Fibroblast of lung (primary cell): Measurements from ENCODE around the gene KLHL3. TPM values are rescaled to one million over a fixed set of nuclear protein-coding genes. Genes with fewer than 3 reads are reported as not detected.

ENCODE experiments used
- DNase-seq, 2 donors: peaks; one replicate each; pipeline versions ENCODE4 v3.0.0 to v3.0.0-alpha.2; 2010; ENCODE audit warnings: low read depth in 2 of 2
- H2AFZ ChIP-seq: 2 replicates; pipeline ENCODE4 v1.5.1; 2012; ENCODE audit warnings: low read length, control low read depth, inconsistent platforms
- H3K27ac ChIP-seq: 2 replicates; pipeline ENCODE4 v1.5.1; 2011; ENCODE audit warnings: low read length, control low read depth; ENCODE audit not compliant: insufficient read depth
- H3K27me3 ChIP-seq: 2 replicates; pipeline ENCODE4 v1.5.1; 2011; ENCODE audit warnings: mild to moderate bottlenecking, low read length; ENCODE audit not compliant: control insufficient read depth, insufficient read depth
- H3K36me3 ChIP-seq: 2 replicates; pipeline ENCODE4 v1.5.1; 2011; ENCODE audit warnings: low read length; ENCODE audit not compliant: control insufficient read depth, insufficient read depth
- H3K4me1 ChIP-seq: 2 replicates; pipeline ENCODE4 v1.5.1; 2011; ENCODE audit warnings: low read length; ENCODE audit not compliant: control insufficient read depth, insufficient read depth; ENCODE audit errors: extremely low read depth
- H3K4me2 ChIP-seq: 2 replicates; pipeline ENCODE4 v1.5.1; 2011; ENCODE audit warnings: low read length, control low read depth; ENCODE audit not compliant: insufficient read depth; ENCODE audit errors: extremely low read depth
- H3K4me3 ChIP-seq, 4 experiments: fragments of 200-600 bp in 1 of 4; sonication (generic) in 1 of 4; replicated peaks in 1 of 4; 2 replicates each; pipeline ENCODE4 v1.5.1; 2011 to 2016; ENCODE audit warnings: low read length in 4 of 4, low read depth in 3 of 4, mild to moderate bottlenecking in 3 of 4, control low read depth in 2 of 4, inconsistent platforms in 1 of 4, mixed read lengths in 1 of 4; ENCODE audit not compliant: insufficient read depth in 1 of 4; ENCODE audit errors: control extremely low read depth in 1 of 4
- H3K79me2 ChIP-seq: 2 replicates; pipeline ENCODE4 v1.5.1; 2012; ENCODE audit warnings: mild to moderate bottlenecking, low read length, inconsistent platforms; ENCODE audit not compliant: control insufficient read depth, insufficient read depth
- H3K9ac ChIP-seq: 2 replicates; pipeline ENCODE4 v1.5.1; 2011; ENCODE audit warnings: mild to moderate bottlenecking, low read length, control low read depth; ENCODE audit not compliant: insufficient read depth
- H3K9me3 ChIP-seq: 2 replicates; pipeline ENCODE4 v1.5.1; 2012; ENCODE audit warnings: low read depth, low read length; ENCODE audit not compliant: control insufficient read depth, insufficient read depth
- H4K20me1 ChIP-seq: 2 replicates; pipeline ENCODE4 v1.5.1; 2011; ENCODE audit warnings: low read length; ENCODE audit not compliant: control insufficient read depth, insufficient read depth; ENCODE audit errors: extremely low read depth
- EZH2 ChIP-seq: IDR thresholded peaks from 2 replicates; pipeline ENCODE4 v1.5.1; 2012; ENCODE audit warnings: low read length, control low read depth, mild to moderate bottlenecking; ENCODE audit errors: missing control alignments
- polyA plus RNA-seq, 2 donors: library from polyadenylated mRNA; depleted of rRNA in 1 of 2; stranded (reverse) in 1 of 2; unstranded in 1 of 2; fragments of >200 nt; gene quantifications; 2 replicates each; pipeline ENCODE4 v1.2.1, GENCODE V29; 2011 to 2012; ENCODE audit warnings: missing spikeins in 1 of 2
- total RNA-seq: library from RNA; depleted of rRNA; stranded (reverse); fragments of >200 nt; gene quantifications from 2 replicates; pipeline ENCODE4 v1.2.1, GENCODE V29; 2014
- TF ChIP-seq, protein P1 (sequence below), 2 donors: IDR thresholded peaks in 1 of 2; conservative IDR thresholded peaks in 1 of 2; 1 replicate in 1 of 2; 2 replicates in 1 of 2; pipeline ENCODE4 v1.5.1; 2011 to 2012; ENCODE audit warnings: low read length in 2 of 2, control low read depth in 1 of 2, inconsistent platforms in 1 of 2, low read depth in 1 of 2, mild to moderate bottlenecking in 1 of 2

The KLHL3 gene
- total and polyA plus RNA-seq, 2 donors (not counting 1 experiment from before 2014, with no cell fraction given) = 0.60 to 2.3 TPM

DNA sequence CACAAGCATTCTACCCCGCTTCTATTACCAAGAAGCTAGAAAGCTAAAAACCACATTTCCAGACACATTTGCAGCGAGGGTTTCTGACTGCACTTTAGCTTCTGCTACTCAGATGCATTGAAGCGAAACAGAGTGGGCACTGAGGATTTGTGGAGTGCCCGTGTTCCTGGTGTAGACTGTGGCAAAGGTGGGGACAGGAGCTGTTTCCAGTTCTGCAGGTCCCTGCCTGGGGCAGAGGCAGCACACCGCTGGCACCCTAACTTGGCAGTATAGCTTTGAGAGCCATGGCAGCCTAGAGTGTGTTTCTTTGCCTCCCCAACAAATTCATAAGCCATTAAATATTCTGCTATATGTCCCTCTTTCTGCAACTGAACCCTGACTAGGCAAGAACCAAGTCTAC is 128.1 kb downstream of the KLHL3 start:
- no peak overlapping the region for H3K9ac ChIP-seq
- H4K20me1 ChIP-seq = no peaks in the 10 kb centered on the region
- no peak overlapping the region for H3K4me3 ChIP-seq
- no peaks in the 10 kb centered on the region for H3K4me1 ChIP-seq
- H3K4me2 ChIP-seq = no peak overlapping the region
- no peaks in the 10 kb centered on the region for H3K36me3 ChIP-seq
- no peak overlapping the region for H2AFZ ChIP-seq
- TF ChIP-seq, protein P1, sequence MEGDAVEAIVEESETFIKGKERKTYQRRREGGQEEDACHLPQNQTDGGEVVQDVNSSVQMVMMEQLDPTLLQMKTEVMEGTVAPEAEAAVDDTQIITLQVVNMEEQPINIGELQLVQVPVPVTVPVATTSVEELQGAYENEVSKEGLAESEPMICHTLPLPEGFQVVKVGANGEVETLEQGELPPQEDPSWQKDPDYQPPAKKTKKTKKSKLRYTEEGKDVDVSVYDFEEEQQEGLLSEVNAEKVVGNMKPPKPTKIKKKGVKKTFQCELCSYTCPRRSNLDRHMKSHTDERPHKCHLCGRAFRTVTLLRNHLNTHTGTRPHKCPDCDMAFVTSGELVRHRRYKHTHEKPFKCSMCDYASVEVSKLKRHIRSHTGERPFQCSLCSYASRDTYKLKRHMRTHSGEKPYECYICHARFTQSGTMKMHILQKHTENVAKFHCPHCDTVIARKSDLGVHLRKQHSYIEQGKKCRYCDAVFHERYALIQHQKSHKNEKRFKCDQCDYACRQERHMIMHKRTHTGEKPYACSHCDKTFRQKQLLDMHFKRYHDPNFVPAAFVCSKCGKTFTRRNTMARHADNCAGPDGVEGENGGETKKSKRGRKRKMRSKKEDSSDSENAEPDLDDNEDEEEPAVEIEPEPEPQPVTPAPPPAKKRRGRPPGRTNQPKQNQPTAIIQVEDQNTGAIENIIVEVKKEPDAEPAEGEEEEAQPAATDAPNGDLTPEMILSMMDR (conservative IDR thresholded peaks at IDR 0.05 in 1 of 2, IDR thresholded peaks at IDR 0.05 in 1 of 2; ENCODE audit: low read depth in 1 of 2, low read length in 2 of 2) = no peak
- TF ChIP-seq EZH2 = no peak
- H3K27ac ChIP-seq = no peak overlapping the region
- DNase-seq = no peak
- no peaks in the 10 kb centered on the region for H3K9me3 ChIP-seq
- peaks cover 11% of the 10 kb centered on the region for H3K27me3 ChIP-seq
- H3K79me2 ChIP-seq = no peaks in the 10 kb centered on the region

DNA sequence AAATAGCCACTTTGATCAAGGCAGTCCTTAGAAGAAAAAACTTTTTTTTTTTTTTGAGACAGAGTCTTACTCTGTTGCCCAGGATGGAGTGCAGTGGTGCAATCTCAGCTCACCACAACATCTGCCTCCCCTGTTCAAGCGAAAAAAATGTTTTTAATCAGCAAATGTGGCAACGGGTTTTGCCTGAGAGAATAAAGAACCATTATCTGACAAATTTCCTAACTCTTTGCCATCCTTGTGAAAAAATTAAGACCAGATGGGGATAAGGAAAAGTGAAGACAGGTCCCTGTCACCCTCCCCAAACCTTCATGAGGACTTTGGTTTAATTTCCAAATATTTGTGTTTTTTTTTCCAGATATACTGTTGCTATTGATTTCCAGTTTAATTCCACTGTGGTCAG is 129.5 kb downstream of the KLHL3 start:
- no peak for TF ChIP-seq EZH2
- TF ChIP-seq, protein P1 (conservative IDR thresholded peaks at IDR 0.05 in 1 of 2, IDR thresholded peaks at IDR 0.05 in 1 of 2; ENCODE audit: low read depth in 1 of 2, low read length in 2 of 2) = no peak
- Histone ChIP-seq H3K27me3 (peaks cover 11% of the 10 kb centered on the region), H3K79me2 (no peaks in the 10 kb centered on the region), H3K9me3 (no peaks in the 10 kb centered on the region), H3K36me3 (no peaks in the 10 kb centered on the region), H3K4me3 (no peak overlapping the region), H2AFZ (no peak overlapping the region), H3K4me1 (no peaks in the 10 kb centered on the region), H3K4me2 (no peak overlapping the region), H4K20me1 (no peaks in the 10 kb centered on the region), H3K9ac (no peak overlapping the region), H3K27ac (no peak overlapping the region)
- no peak for DNase-seq

DNA sequence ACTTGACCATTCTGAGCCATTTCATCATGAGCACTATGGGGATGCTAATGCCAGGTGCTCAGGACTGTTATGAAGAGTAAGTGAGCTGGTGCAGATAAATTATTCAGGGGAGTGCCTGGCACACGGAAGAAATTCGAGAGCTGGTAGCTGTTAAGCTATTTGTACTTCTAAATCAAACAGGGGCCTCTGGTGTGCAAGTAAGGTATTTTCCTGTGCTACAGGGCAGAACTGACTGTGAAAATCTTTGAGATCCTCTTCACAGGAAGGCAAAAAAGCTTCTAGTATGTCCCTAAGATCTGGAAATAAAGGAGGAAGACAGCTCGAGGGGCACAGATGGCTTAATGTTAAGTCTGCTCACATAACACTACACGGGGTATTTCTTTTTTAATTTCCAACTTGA is 130.5 kb downstream of the KLHL3 start:
- no peak overlapping the region for H3K27ac ChIP-seq
- no peaks in the 10 kb centered on the region for H4K20me1 ChIP-seq
- no peaks in the 10 kb centered on the region for H3K36me3 ChIP-seq
- peaks cover 11% of the 10 kb centered on the region for H3K27me3 ChIP-seq
- no peaks in the 10 kb centered on the region for H3K4me1 ChIP-seq
- no peak overlapping the region for H3K9ac ChIP-seq
- H3K4me2 ChIP-seq = no peak overlapping the region
- DNase-seq = peak in 1 of 2 donors; percentile 35
- no peaks in the 10 kb centered on the region for H3K9me3 ChIP-seq
- H2AFZ ChIP-seq = no peak overlapping the region
- H3K4me3 ChIP-seq = no peak overlapping the region
- no peaks in the 10 kb centered on the region for H3K79me2 ChIP-seq
- TF ChIP-seq EZH2 = no peak
- TF ChIP-seq, protein P1 (conservative IDR thresholded peaks at IDR 0.05 in 1 of 2, IDR thresholded peaks at IDR 0.05 in 1 of 2; ENCODE audit: low read depth in 1 of 2, low read length in 2 of 2) = no peak
